Heart left ventricle (tissue), 16 donors: ENCODE data around the gene ASB10. TPM values are rescaled to one million over a fixed set of nuclear protein-coding genes. Genes with fewer than 3 reads are reported as not detected.

Experiments
- ATAC-seq, 4 donors: fragments of 200-7000 bp; cut with Tn5 transposase; one replicate each; pipeline ENCODE4 v1.9.1; 2020 to 2022; ENCODE audit warnings: moderate library complexity in 4 of 4, mild to moderate bottlenecking in 3 of 4, moderate number of reproducible peaks in 1 of 4
- DNase-seq, 5 donors: peaks; one replicate each; pipeline ENCODE4 v3.0.0-alpha.2; 2020
- H3K27ac ChIP-seq, 12 donors: fragments of 200-600 bp; sonication (generic) in 4 of 12; one replicate each; pipeline versions ENCODE4 v1.5.0 to v1.8.0; 2016 to 2022; ENCODE audit warnings: mild to moderate bottlenecking in 2 of 12
- H3K27me3 ChIP-seq, 9 donors: fragments of 200-600 bp; sonication (generic) in 2 of 9; one replicate each; pipeline versions ENCODE4 v1.5.1 to v1.8.0; 2016 to 2022; ENCODE audit warnings: mild to moderate bottlenecking in 3 of 9
- H3K36me3 ChIP-seq, 9 donors: fragments of 200-600 bp; sonication (generic) in 2 of 9; one replicate each; pipeline versions ENCODE4 v1.5.0 to v1.8.0; 2018 to 2022; ENCODE audit warnings: mild to moderate bottlenecking in 2 of 9
- H3K4me1 ChIP-seq, 12 donors: fragments of 200-600 bp; sonication (generic) in 4 of 12; one replicate each; pipeline versions ENCODE4 v1.5.0 to v1.8.0; 2016 to 2022; ENCODE audit warnings: mild to moderate bottlenecking in 3 of 12
- H3K4me3 ChIP-seq, 12 donors: fragments of 200-600 bp; sonication (generic) in 4 of 12; one replicate each; pipeline versions ENCODE4 v1.5.0 to v1.8.0; 2017 to 2022; ENCODE audit warnings: mild to moderate bottlenecking in 9 of 12, moderate library complexity in 4 of 12
- H3K9me3 ChIP-seq, 12 donors: fragments of 200-600 bp; sonication (generic) in 4 of 12; one replicate each; pipeline versions ENCODE4 v1.5.0 to v1.8.0; 2016 to 2022; ENCODE audit warnings: mild to moderate bottlenecking in 1 of 12
- CTCF ChIP-seq, 12 donors: fragments of 200-600 bp; sonication (generic) in 4 of 12; IDR thresholded peaks; one replicate each; pipeline versions ENCODE4 v1.5.0 to v1.8.0; 2018 to 2022; ENCODE audit warnings: antibody characterized with exemption in 12 of 12, mild to moderate bottlenecking in 5 of 12
- POLR2A ChIP-seq, 2 donors: fragments of 450-650 bp; IDR thresholded peaks; one replicate each; pipeline ENCODE4 v1.6.1; 2017; ENCODE audit warnings: antibody characterized with exemption in 2 of 2, mild to moderate bottlenecking in 2 of 2, moderate library complexity in 2 of 2
- WGBS, 4 donors: extraction: QIAGEN DNeasy Blood & Tissue Kit in 2 of 4; methylation state at CpG; one replicate each; pipeline versions ENCODE4 v1.1.5 to v1.1.7; 2013 to 2018; 5-methylcytosine and 5-hydroxymethylcytosine counted together
- intact Hi-C, 10 donors: fragments of 100-400 bp; cut with DNase I; formaldehyde crosslinking; loops; one replicate each; pipeline versions ENCODE4 v1.11.1 to v1.14.2; 2022
- polyA plus RNA-seq, 2 donors: library from polyadenylated mRNA; stranded (reverse); fragments of 200-250 nt; gene quantifications; one replicate each; pipeline ENCODE4 v1.2.3, GENCODE V29; 2013
- total RNA-seq, 9 donors: library from RNA; depleted of rRNA in 2 of 9; stranded (reverse); fragments of >200 nt in 2 of 9; fragmentation: NEBNext Ultra II Directional in 3 of 9; extraction: Animal tissue kit (Norgen Biotek cat#: 25700) in 3 of 9; gene quantifications; one replicate each; pipeline versions ENCODE4 v1.1.0 to v1.2.4, GENCODE V29; 2016 to 2023
- donor health status: ischemic (EF 13 %, LVEDD 7.1; RV severe dilation, severe dysfunction).
- donor health status: healthy with polysubstance abuse.
- donor health status: DM: no; HTN: yes; CAD: no.
- donor health status: DM: no; HTN: no; CAD: no.
- donor health status: ischemic (EF 25% LVEDD 6.9; RV normal size, moderate dysfunction).
- donor health status: ischemic (EF 25% LVEDD 5.7; RV mildly dilated, moderate dysfunction).
- donor health status: healthy.
- donor health status: DM: yes; HTN: yes; CAD: no.
- donor health status: ischemic (EF 35%, LVEDD 5.7; RV mildly dilated, moderate dysfunction).
- donor health status: nonischemic (EF 11% LVEDD 7.7; RV severe dilation, severe dysfunction).
- donor health status: DM: yes; HTN: yes; CAD: no.
- donor health status: PGD.
- donor health status: ischemic (EF 29% LVEDD 5.4; RV normal size, mild dysfunction).
- donor health status: nonischemic (EF 23%, LVEDD 6.1; RV moderate dilation, normal function).

Gene ASB10
- total and polyA plus RNA-seq, 11 donors = 6.9 to 37.1 (median 25.5) TPM

- Histone ChIP-seq H3K36me3 (peaks cover 0 to 48% (median 38%) of the 10 kb centered on the region in 9 donors), H3K4me1 (peaks cover 0 to 38% (median 21%) of the 10 kb centered on the region in 12 donors), H3K27ac (peak overlapping the region in 5 of 12 donors; percentile 86 to 90 (median 88)), H3K9me3 (no peaks in the 10 kb centered on the region), H3K4me3 (peak overlapping the region in 9 of 12 donors; percentile 85 to 98 (median 94)), H3K27me3 (no peaks in the 10 kb centered on the region)
- TF ChIP-seq POLR2A (IDR thresholded peaks at IDR 0.05) (no peak), CTCF (IDR thresholded peaks at IDR 0.05) (no peak)
- DNase-seq (no peak), ATAC-seq (no peak)
- 77 to 86% (median 81%) methylated on average over 8 to 9 of the region's 9 CpGs for WGBS, 4 donors
- intact Hi-C loops = loop anchor here in 2 of 10 donors (2.0 to 5.0 kb wide), 2 partner anchors 47 to 62 kb away; partner anchors contain the start of gene ASB10 (in 1 of the 2)
Observed at GRCh38 chr7:151233804-151234203, 46.8 kb upstream of the ASB10 start.

GRCh38 chr7:151232917-151233701 is 46.1 kb upstream of the ASB10 start:
- peak in 2 of 5 donors; percentile 43 to 69 for DNase-seq
- Histone ChIP-seq H3K27ac (peak overlapping the region; percentile 59 to 90 (median 86)), H3K9me3 (no peaks in the 10 kb centered on the region), H3K27me3 (no peaks in the 10 kb centered on the region), H3K36me3 (peaks cover 0 to 41% (median 32%) of the 10 kb centered on the region in 9 donors), H3K4me3 (peak overlapping the region; percentile 85 to 98 (median 96)), H3K4me1 (peaks cover 0 to 38% (median 22%) of the 10 kb centered on the region in 12 donors)
- TF ChIP-seq POLR2A (IDR thresholded peaks at IDR 0.05) (no peak), CTCF (IDR thresholded peaks at IDR 0.05) (no peak)
- intact Hi-C loops = loop anchor here in 2 of 10 donors (2.0 to 5.0 kb wide), 2 partner anchors 46 to 61 kb away; partner anchors contain the start of gene ASB10 (in 1 of the 2)
- 5 to 23% (median 9%) methylated on average over 12 to 36 of the region's 36 CpGs for WGBS, 4 donors
- ATAC-seq = peak; percentile 28 to 70 (median 54)

GRCh38 chr7:151232091-151232916 is 45.3 kb upstream of the ASB10 start, which contains the start of gene CHPF2:
TSS of gene CHPF2 (plus strand) at chr7:151232483. CDS start at chr7:151234012, 1,529 bp downstream.
- ATAC-seq (peak; percentile 89 to 95 (median 94)), DNase-seq (peak; percentile 93 to 96 (median 96))
- intact Hi-C loops = loop anchor here in 2 of 10 donors (2.0 to 5.0 kb wide), 2 partner anchors 46 to 60 kb away; partner anchors contain the start of gene ASB10 (in 1 of the 2)
- no peaks in the 10 kb centered on the region for H3K9me3 ChIP-seq
- no peaks in the 10 kb centered on the region for H3K27me3 ChIP-seq
- peak within 1 kb of the TSS; percentile 59 to 90 (median 86) for H3K27ac ChIP-seq
- peaks cover 0 to 33% (median 23%) of the 10 kb centered on the region in 9 donors for H3K36me3 ChIP-seq
- H3K4me3 ChIP-seq = peak within 1 kb of the TSS; percentile 85 to 98 (median 96)
- H3K4me1 ChIP-seq = peaks cover 0 to 42% (median 26%) of the 10 kb centered on the region in 12 donors
- TF ChIP-seq POLR2A (IDR thresholded peaks at IDR 0.05) (peak; percentile 70 to 90), CTCF (IDR thresholded peaks at IDR 0.05) (no peak)
- 0 to 1% (median 0%) methylated on average over 38 to 79 of the region's 79 CpGs for WGBS, 4 donors
